ENCODE measurements around the gene ARHGEF16. TPM values are rescaled to one million over a fixed set of nuclear protein-coding genes. Genes with fewer than 3 reads are reported as not detected.

The ARHGEF16 gene
- total RNA-seq, 1 experiment from 2014 or later: 6.7 TPM

- no peak for DNase-seq (ENCODE audit: extremely low read depth, low read depth)
Measured at GRCh38 chr1:3436451-3436850, 18.0 kb upstream of the ARHGEF16 start.

GRCh38 chr1:3436901-3437300 lies 17.6 kb upstream of the ARHGEF16 start:
- DNase-seq (ENCODE audit: extremely low read depth, low read depth): no peak

- no peak for DNase-seq (ENCODE audit: extremely low read depth, low read depth)
Measured at GRCh38 chr1:3438661-3439180, 15.7 kb upstream of the ARHGEF16 start.

- DNase-seq (ENCODE audit: extremely low read depth, low read depth): no peak
Measured at GRCh38 chr1:3439346-3440299, 14.8 kb upstream of the ARHGEF16 start.

- DNase-seq (ENCODE audit: extremely low read depth, low read depth): no peak
Measured at GRCh38 chr1:3440300-3440681, 14.2 kb upstream of the ARHGEF16 start.

- no peak for DNase-seq (ENCODE audit: extremely low read depth, low read depth)
Measured at GRCh38 chr1:3440711-3441409, 13.6 kb upstream of the ARHGEF16 start.

- no peak for DNase-seq (ENCODE audit: extremely low read depth, low read depth)
Measured at GRCh38 chr1:3441410-3441847, 13.0 kb upstream of the ARHGEF16 start.

GRCh38 chr1:3441880-3442279 lies 12.6 kb upstream of the ARHGEF16 start:
- DNase-seq (ENCODE audit: extremely low read depth, low read depth): no peak

GRCh38 chr1:3442331-3442730 lies 12.1 kb upstream of the ARHGEF16 start:
- DNase-seq (ENCODE audit: extremely low read depth, low read depth): no peak

- no peak for DNase-seq (ENCODE audit: extremely low read depth, low read depth)
Measured at GRCh38 chr1:3442901-3443300, 11.6 kb upstream of the ARHGEF16 start.

- no peak for DNase-seq (ENCODE audit: extremely low read depth, low read depth)
Measured at GRCh38 chr1:3443807-3444206, 10.7 kb upstream of the ARHGEF16 start.

- no peak for DNase-seq (ENCODE audit: extremely low read depth, low read depth)
Measured at GRCh38 chr1:3444298-3444697, 10.2 kb upstream of the ARHGEF16 start.

GRCh38 chr1:3444736-3445135 lies 9.7 kb upstream of the ARHGEF16 start:
- no peak for DNase-seq (ENCODE audit: extremely low read depth, low read depth)

GRCh38 chr1:3450202-3450863 lies 4.1 kb upstream of the ARHGEF16 start:
- DNase-seq (ENCODE audit: extremely low read depth, low read depth): no peak

GRCh38 chr1:3450983-3451382 lies 3.5 kb upstream of the ARHGEF16 start:
- no peak for DNase-seq (ENCODE audit: extremely low read depth, low read depth)

GRCh38 chr1:3451994-3452865 lies 2.2 kb upstream of the ARHGEF16 start:
- DNase-seq (ENCODE audit: extremely low read depth, low read depth): no peak

- no peak for DNase-seq (ENCODE audit: extremely low read depth, low read depth)
Measured at GRCh38 chr1:3452866-3453175, 1.6 kb upstream of the ARHGEF16 start.

GRCh38 chr1:3453203-3453761 lies 1.2 kb upstream of the ARHGEF16 start:
- DNase-seq (ENCODE audit: extremely low read depth, low read depth): peak; percentile 62

GRCh38 chr1:3454811-3455618 lies 550 bp downstream of the ARHGEF16 start:
- DNase-seq (ENCODE audit: extremely low read depth, low read depth): no peak
